ENCODE data around the gene HOXB1.
"Not testable (repeated sequence)": the region's sequence is repeated elsewhere in the genome, so short reads cannot be mapped to it uniquely, and the experiment has no call there.

Gene HOXB1

DNA sequence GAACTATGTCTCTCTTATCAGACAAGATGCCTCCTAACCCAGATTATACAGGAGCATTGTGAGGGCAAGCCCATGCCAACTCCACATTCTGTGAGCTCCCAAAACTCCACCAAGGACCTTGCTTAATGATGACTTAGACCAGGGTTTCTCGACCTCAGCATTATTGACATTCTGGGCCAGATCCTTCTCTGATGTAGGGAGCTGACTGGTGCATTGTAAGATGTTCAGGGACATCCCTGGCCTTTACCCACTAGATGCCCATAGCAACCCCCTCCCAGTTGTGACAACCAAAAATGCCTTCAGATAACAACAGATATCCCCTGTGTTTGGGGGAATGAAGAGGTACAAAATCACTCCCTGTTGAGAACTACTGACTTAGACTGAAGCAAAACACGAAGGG lies 43.6 kb downstream of the HOXB1 start:
- H3K27ac ChIP-seq (ENCODE audit: low read depth, low read length): no peak overlapping the region

DNA sequence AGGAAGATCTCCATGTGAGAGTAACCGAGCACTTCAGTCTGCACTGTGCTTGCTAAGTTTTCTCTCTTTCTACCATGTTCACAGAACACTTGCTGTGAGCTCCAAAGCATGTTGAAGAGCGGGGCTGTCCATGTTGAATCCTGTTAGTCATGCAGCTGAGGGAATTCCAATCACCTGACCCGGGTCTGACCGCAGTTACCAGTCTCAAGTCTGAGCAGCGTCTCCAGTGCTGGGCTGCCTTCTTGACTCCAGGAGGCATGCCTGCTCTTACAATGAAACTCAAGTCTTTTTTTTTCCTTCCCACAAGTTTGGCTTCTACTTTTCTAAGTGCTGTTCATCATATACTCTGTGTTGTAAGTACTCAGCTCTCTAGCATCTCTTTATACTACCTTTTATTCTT lies 44.3 kb downstream of the HOXB1 start:
- no peak overlapping the region for H3K27ac ChIP-seq (ENCODE audit: low read depth, low read length)
- H3K4me3 ChIP-seq (ENCODE audit: low read depth, low read length): no peak overlapping the region
- no peaks in the 10 kb centered on the region for H3K36me3 ChIP-seq (ENCODE audit: control insufficient read depth, insufficient read depth, low read length)
- peaks cover 18% of the 10 kb centered on the region for H3K4me1 ChIP-seq (ENCODE audit: control insufficient read depth, insufficient read depth, low read length)
- H3K9me3 ChIP-seq (ENCODE audit: control insufficient read depth, insufficient read depth, low read length): no peaks in the 10 kb centered on the region
- no peak overlapping the region for H3K9ac ChIP-seq (ENCODE audit: low read depth, low read length)
- peaks cover 30% of the 10 kb centered on the region for H3K27me3 ChIP-seq (ENCODE audit: control insufficient read depth, insufficient read depth, low read length)

More for the DNA sequence above, 43.6 kb downstream of the HOXB1 start:
- no peak overlapping the region for H3K4me3 ChIP-seq (ENCODE audit: low read depth, low read length)
- H3K27me3 ChIP-seq (ENCODE audit: control insufficient read depth, insufficient read depth, low read length): peaks cover 36% of the 10 kb centered on the region
- peaks cover 18% of the 10 kb centered on the region for H3K4me1 ChIP-seq (ENCODE audit: control insufficient read depth, insufficient read depth, low read length)
- H3K9ac ChIP-seq (ENCODE audit: low read depth, low read length): no peak overlapping the region
- H3K36me3 ChIP-seq (ENCODE audit: control insufficient read depth, insufficient read depth, low read length): no peaks in the 10 kb centered on the region
- H3K9me3 ChIP-seq (ENCODE audit: control insufficient read depth, insufficient read depth, low read length): no peaks in the 10 kb centered on the region

DNA sequence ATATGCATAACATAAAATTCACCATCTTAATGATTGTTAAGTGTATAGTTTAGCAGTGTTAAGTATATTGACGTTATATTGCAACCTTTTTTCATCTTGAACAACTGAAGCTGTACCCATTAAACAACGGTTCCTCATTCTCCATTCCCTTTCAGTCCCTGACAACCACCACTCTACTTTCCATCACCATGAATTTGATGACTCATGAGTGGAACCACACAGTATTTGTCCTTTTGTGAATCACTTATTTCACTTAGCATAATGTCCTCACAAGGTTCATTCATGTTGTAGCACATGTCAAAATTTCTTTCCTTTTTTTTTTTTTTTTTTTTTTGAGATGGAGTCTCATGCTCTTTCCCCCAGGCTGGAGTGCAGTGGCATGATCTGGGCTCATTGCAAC lies 46.0 kb downstream of the HOXB1 start:
- H3K4me1 ChIP-seq (ENCODE audit: control insufficient read depth, insufficient read depth, low read length): peaks cover 11% of the 10 kb centered on the region
- H3K4me3 ChIP-seq (ENCODE audit: low read depth, low read length): no peak overlapping the region
- no peaks in the 10 kb centered on the region for H3K36me3 ChIP-seq (ENCODE audit: control insufficient read depth, insufficient read depth, low read length)
- no peak overlapping the region for H3K9ac ChIP-seq (ENCODE audit: low read depth, low read length)
- no peaks in the 10 kb centered on the region for H3K9me3 ChIP-seq (ENCODE audit: control insufficient read depth, insufficient read depth, low read length)
- peaks cover 15% of the 10 kb centered on the region; the same call in 1 of the 2 replicates for H3K27me3 ChIP-seq (ENCODE audit: control insufficient read depth, insufficient read depth, low read length)
- no peak overlapping the region for H3K27ac ChIP-seq (ENCODE audit: low read depth, low read length)

DNA sequence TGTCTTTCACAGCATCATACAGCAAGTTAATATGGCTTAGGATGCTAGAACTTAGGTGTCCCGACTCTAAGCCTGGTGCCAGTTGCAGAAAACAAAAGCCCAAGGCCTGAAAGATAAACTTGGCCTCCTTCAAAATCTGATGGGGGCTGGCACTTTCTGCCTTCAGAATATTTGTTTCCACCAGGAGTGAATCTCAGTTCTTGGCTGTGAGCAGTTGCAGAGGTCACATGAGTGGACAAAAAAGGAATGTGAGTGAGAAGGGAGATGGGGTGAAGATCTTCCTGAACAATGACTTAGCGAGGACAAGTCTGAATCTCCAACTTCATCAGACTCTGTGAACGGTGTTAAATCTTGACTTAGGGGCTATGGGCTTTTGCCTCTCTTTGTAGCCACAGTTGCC lies 46.6 kb downstream of the HOXB1 start:
- no peaks in the 10 kb centered on the region for H3K36me3 ChIP-seq (ENCODE audit: control insufficient read depth, insufficient read depth, low read length)
- peaks cover 15% of the 10 kb centered on the region; the same call in 1 of the 2 replicates for H3K27me3 ChIP-seq (ENCODE audit: control insufficient read depth, insufficient read depth, low read length)
- no peak overlapping the region for H3K9ac ChIP-seq (ENCODE audit: low read depth, low read length)
- H3K4me3 ChIP-seq (ENCODE audit: low read depth, low read length): no peak overlapping the region
- peak overlapping the region; percentile 45 for H3K27ac ChIP-seq (ENCODE audit: low read depth, low read length)
- no peaks in the 10 kb centered on the region for H3K9me3 ChIP-seq (ENCODE audit: control insufficient read depth, insufficient read depth, low read length)
- peaks cover 7% of the 10 kb centered on the region; the same call in 1 of the 2 replicates for H3K4me1 ChIP-seq (ENCODE audit: control insufficient read depth, insufficient read depth, low read length)

DNA sequence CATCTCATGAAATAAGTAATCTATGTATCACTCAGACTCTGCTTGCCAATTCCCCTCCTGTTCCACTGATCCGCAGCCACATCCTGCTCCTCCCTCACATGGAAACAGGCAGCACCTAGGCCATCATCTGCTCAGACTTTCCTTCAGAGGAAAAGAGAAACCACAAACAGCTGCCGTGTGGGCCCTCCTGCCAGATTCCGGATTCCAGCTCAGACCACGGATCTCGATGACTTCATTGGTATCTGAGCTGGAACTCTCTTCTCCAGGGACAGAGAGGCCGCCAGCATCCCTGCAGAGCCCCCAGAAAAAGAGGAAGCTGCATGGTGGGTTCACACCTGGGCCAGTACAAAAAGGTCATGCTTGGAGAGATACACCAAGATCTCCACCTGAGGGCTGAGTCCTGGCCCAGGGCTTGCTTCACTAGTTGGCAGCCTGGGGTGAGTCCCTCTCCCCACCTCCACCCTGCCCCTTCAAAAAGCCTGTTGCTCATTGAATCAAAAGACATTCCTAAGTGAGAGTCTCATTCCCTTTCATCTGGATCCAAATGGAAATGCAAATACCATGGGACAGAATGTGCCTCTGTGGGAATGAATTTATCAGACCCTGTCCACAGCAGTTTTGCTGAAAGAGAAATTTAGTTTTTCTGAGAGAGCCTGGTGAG lies 47.2 kb downstream of the HOXB1 start:
- no peaks in the 10 kb centered on the region for H3K9me3 ChIP-seq (ENCODE audit: control insufficient read depth, insufficient read depth, low read length)
- H3K9ac ChIP-seq (ENCODE audit: low read depth, low read length): no peak overlapping the region
- no peak overlapping the region for H3K4me3 ChIP-seq (ENCODE audit: low read depth, low read length)
- H3K4me1 ChIP-seq (ENCODE audit: control insufficient read depth, insufficient read depth, low read length): peaks cover 7% of the 10 kb centered on the region; the same call in 1 of the 2 replicates
- peak overlapping the region; percentile 45 for H3K27ac ChIP-seq (ENCODE audit: low read depth, low read length)
- peaks cover 15% of the 10 kb centered on the region; the same call in 1 of the 2 replicates for H3K27me3 ChIP-seq (ENCODE audit: control insufficient read depth, insufficient read depth, low read length)
- H3K36me3 ChIP-seq (ENCODE audit: control insufficient read depth, insufficient read depth, low read length): no peaks in the 10 kb centered on the region

DNA sequence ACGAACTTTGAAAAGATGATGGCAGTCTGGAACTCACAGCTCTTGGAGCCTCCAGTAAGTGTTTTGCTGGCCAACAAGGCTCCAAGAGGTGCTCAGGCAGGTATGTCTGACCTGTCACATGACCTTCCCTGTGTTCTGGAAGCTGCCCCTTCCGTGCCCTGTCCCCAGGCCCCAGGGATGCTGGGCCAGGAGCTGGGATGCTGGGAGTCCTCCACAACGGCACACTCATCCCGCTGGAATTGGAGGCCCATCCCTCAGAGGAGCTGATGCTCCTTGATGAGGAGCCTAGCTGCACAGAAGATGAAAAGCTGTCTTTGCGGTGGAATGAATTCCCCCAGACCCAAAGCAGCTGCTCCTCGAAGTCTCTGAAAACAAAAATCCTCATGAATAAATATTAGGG lies 47.8 kb downstream of the HOXB1 start:
- Histone ChIP-seq H3K27me3 (ENCODE audit: control insufficient read depth, insufficient read depth, low read length) (peaks cover 13% of the 10 kb centered on the region; the same call in 1 of the 2 replicates), H3K9me3 (ENCODE audit: control insufficient read depth, insufficient read depth, low read length) (no peaks in the 10 kb centered on the region), H3K27ac (ENCODE audit: low read depth, low read length) (no peak overlapping the region), H3K4me3 (ENCODE audit: low read depth, low read length) (no peak overlapping the region), H3K4me1 (ENCODE audit: control insufficient read depth, insufficient read depth, low read length) (peaks cover 7% of the 10 kb centered on the region; the same call in 1 of the 2 replicates), H3K9ac (ENCODE audit: low read depth, low read length) (no peak overlapping the region), H3K36me3 (ENCODE audit: control insufficient read depth, insufficient read depth, low read length) (no peaks in the 10 kb centered on the region)

DNA sequence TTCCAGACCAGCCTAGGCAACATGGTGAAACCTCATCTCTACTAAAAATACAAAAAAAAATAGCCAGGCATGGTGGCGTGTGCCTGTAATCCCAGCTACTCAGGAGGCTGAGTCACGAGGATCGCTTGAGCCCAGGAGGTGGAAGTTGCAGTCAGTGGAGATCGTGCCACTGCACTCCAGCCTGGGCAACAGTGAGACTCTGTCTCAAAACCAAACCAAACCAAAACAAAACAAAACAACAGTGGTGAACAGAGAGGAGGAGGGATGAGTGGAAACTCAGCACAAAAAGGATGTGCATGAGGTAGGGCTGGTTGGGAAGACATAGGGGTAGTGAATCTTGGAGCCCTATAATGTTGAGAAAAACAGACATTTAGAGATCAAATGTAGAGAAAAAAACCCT lies 48.5 kb downstream of the HOXB1 start:
- not testable (repeated sequence) for H3K27ac ChIP-seq (ENCODE audit: low read depth, low read length); H3K4me1 ChIP-seq (ENCODE audit: control insufficient read depth, insufficient read depth, low read length)

DNA sequence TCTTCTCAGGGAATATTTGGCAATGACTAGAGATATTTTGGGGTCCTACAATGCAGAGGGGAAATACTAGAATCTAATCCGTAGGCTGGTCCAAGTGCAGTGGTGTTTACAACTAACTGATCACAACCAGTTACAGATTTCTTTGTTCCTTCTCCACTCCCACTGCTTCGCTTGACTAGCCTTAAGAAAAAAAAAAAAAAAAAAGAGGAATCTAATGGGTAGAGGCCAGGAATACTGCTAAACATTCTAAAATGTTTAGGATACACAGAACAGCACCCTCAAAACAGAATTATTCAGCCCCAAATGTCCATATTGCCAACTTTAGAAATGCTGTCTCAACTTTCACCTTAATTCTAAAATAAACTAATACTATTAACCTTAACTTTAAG lies 51.8 kb downstream of the HOXB1 start:
- Histone ChIP-seq H3K36me3 (ENCODE audit: control insufficient read depth, insufficient read depth, low read length) (no peaks in the 10 kb centered on the region), H3K27me3 (ENCODE audit: control insufficient read depth, insufficient read depth, low read length) (peaks cover 6% of the 10 kb centered on the region; the same call in 1 of the 2 replicates), H3K4me3 (ENCODE audit: low read depth, low read length) (no peak overlapping the region), H3K9ac (ENCODE audit: low read depth, low read length) (no peak overlapping the region), H3K4me1 (ENCODE audit: control insufficient read depth, insufficient read depth, low read length) (peaks cover 5% of the 10 kb centered on the region; the same call in 1 of the 2 replicates), H3K27ac (ENCODE audit: low read depth, low read length) (no peak overlapping the region), H3K9me3 (ENCODE audit: control insufficient read depth, insufficient read depth, low read length) (no peaks in the 10 kb centered on the region)

More for the DNA sequence above, 48.5 kb downstream of the HOXB1 start:
- H3K36me3 ChIP-seq (ENCODE audit: control insufficient read depth, insufficient read depth, low read length); H3K9me3 ChIP-seq (ENCODE audit: control insufficient read depth, insufficient read depth, low read length); H3K9ac ChIP-seq (ENCODE audit: low read depth, low read length); H3K4me3 ChIP-seq (ENCODE audit: low read depth, low read length): not testable (repeated sequence)
- H3K27me3 ChIP-seq (ENCODE audit: control insufficient read depth, insufficient read depth, low read length): peaks cover 11% of the 10 kb centered on the region; the same call in 1 of the 2 replicates

Measured in HUES48 (cell line).